ENCODE data around the gene RPL38.

The RPL38 gene

DNA sequence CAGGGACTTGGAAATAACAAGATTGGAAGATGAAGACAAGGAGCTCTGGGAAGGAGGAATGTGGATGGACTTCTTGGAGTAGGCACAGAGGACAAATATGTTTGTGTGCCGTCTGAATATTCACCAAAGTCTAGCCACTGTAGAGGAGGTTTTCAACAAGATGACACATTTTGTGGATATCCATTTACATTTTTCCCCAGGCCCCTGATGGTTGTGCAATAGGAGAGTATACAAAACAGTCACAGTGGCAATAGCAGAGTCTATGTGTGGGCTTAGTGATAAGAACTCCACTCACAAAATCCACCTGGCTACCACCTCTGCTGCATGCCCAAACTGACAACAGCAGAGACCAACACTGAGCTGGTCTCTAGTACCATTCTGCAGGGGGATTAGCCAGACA, 32.6 kb upstream of the RPL38 start:
- DNase-seq (ENCODE audit: low read depth): no peak
- TF ChIP-seq, protein P1, sequence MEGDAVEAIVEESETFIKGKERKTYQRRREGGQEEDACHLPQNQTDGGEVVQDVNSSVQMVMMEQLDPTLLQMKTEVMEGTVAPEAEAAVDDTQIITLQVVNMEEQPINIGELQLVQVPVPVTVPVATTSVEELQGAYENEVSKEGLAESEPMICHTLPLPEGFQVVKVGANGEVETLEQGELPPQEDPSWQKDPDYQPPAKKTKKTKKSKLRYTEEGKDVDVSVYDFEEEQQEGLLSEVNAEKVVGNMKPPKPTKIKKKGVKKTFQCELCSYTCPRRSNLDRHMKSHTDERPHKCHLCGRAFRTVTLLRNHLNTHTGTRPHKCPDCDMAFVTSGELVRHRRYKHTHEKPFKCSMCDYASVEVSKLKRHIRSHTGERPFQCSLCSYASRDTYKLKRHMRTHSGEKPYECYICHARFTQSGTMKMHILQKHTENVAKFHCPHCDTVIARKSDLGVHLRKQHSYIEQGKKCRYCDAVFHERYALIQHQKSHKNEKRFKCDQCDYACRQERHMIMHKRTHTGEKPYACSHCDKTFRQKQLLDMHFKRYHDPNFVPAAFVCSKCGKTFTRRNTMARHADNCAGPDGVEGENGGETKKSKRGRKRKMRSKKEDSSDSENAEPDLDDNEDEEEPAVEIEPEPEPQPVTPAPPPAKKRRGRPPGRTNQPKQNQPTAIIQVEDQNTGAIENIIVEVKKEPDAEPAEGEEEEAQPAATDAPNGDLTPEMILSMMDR (IDR thresholded peaks at IDR 0.05; ENCODE audit: control insufficient read depth, insufficient read depth, low read depth, low read length, missing control alignments): no peak
- H3K4me3 ChIP-seq (ENCODE audit: control insufficient read depth, low read depth, low read length): no peak overlapping the region

DNA sequence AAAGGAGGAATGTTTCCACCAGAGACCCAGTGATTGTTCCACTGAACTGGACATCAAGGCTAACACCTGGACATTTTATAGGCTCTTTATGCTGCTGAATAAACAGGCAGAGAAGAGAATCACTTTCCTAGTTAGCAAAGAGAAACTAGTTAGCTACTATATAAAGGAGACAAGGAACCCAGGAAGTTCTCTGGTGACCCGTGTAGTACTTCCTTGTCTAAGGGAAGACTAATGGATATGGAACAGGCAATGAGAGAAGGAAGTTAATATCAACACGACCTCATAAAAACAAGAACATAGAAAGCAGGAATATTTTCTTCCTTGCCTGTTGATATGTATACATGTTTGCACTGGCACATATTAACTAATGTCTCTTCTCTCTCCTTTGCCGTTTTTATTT, 30.8 kb upstream of the RPL38 start:
- H3K4me3 ChIP-seq (ENCODE audit: control insufficient read depth, low read depth, low read length): no peak overlapping the region
- DNase-seq (ENCODE audit: low read depth): no peak
- TF ChIP-seq, protein P1 (IDR thresholded peaks at IDR 0.05; ENCODE audit: control insufficient read depth, insufficient read depth, low read depth, low read length, missing control alignments): no peak

DNA sequence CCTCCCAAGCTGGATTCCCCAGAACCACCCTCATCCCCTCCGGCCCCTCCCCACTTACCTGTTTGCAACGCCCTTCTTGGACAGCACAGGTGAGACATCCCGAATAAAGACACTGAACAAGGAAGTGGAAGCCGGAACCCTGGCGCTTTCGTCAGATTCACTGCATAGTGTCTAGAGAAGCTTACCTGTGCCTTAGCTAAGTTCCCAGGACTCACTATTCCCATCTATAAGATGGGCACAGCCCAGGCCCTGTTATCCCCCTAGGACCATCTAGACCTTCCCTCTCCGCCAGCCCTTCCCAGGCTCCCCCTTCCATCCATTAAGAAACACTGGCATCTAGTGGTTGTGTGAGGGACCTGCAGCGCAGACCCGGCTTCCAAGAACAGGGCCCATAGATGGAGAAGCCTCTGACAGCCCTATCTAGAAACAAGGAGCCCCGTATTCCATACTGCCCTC, 26.9 kb upstream of the RPL38 start:
- H3K4me3 ChIP-seq (ENCODE audit: control insufficient read depth, low read depth, low read length): no peak overlapping the region
- DNase-seq (ENCODE audit: low read depth): peak; percentile 16
- TF ChIP-seq, protein P1 (IDR thresholded peaks at IDR 0.05; ENCODE audit: control insufficient read depth, insufficient read depth, low read depth, low read length, missing control alignments): peak; percentile 90

DNA sequence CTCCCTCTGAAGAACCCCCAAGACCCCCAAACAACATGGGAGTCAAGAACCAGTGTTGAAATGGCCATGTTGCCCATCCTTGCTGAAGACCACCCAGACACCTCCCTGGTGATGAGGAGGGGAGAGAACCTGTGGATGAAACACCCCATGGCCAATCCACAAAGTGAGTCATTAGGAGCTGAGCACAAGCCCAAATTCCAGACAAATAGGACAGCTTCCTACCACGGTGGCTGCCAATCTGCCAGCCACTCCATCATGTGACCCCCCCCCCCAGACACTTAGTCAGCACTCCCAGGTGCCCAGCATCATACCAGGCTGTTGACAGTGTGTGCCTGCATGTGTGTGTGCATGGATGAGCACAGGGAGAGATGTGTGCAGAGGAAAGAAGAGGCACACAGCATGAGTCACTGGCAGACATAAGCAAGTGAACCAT, 26.4 kb upstream of the RPL38 start:
- H3K4me3 ChIP-seq (ENCODE audit: control insufficient read depth, low read depth, low read length): no peak overlapping the region
- no peak for DNase-seq (ENCODE audit: low read depth)
- TF ChIP-seq, protein P1 (IDR thresholded peaks at IDR 0.05; ENCODE audit: control insufficient read depth, insufficient read depth, low read depth, low read length, missing control alignments): no peak

DNA sequence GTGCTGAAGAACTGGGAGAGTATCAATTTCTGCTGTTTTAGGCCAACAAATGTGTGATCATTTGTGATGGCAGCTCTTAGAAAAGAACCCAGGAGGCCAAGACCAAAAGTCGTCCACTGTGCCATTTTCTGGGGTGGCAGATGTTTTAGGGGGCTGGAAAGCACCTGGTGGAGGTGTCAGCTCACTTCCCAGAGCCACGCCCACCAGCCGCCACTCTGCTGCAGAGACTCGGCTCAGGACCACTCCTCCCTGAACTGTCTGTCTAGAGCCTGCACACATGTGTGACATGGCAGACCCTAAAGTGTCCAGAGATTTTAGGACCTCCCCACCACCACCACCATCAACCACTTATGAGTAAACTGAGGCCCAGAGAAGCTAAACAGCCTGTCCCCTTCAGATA, 23.9 kb upstream of the RPL38 start:
- H3K4me3 ChIP-seq (ENCODE audit: control insufficient read depth, low read depth, low read length): no peak overlapping the region
- DNase-seq (ENCODE audit: low read depth): no peak
- TF ChIP-seq, protein P1 (IDR thresholded peaks at IDR 0.05; ENCODE audit: control insufficient read depth, insufficient read depth, low read depth, low read length, missing control alignments): no peak

DNA sequence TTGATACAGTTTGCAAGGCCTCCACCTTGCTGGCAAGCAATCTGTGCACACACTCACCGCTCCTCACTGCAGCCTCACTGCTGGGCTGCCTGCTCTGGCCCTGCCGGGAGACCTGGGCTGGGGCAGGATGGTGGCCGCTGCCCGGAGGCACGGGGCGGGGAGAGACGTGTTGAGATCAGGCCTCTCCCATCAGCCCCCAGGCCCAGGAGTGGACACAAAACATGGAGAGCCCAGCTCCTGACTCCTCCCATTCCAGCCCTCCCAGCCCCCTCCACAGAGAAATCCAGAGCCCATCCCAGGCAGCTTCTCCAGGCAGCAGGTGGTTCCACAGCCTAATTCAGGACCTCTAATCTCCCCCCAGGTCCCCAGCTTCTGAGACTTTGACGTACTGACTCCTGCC, 23.1 kb upstream of the RPL38 start:
- H3K4me3 ChIP-seq (ENCODE audit: control insufficient read depth, low read depth, low read length): no peak overlapping the region
- TF ChIP-seq, protein P1 (IDR thresholded peaks at IDR 0.05; ENCODE audit: control insufficient read depth, insufficient read depth, low read depth, low read length, missing control alignments): no peak
- no peak for DNase-seq (ENCODE audit: low read depth)

DNA sequence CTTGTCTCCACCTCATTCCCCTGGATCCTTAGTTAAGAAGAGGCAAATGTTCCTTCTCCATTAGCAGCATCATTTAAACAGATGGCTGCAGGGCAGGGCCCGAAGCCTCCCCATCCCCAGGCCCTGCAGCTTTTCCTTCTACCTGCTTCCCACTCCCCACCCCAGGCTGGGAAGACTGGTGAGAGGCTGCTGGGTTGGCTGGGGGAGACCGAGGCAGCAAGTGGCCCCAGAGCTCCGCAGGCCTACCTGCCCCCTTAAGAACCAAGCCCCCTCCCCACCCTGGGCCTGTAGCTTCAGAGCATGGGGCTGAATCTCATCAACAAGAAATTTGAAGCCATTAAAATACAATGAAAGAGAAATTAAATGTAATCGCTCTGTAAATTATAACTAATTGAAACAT, 22.1 kb upstream of the RPL38 start:
- TF ChIP-seq, protein P1 (IDR thresholded peaks at IDR 0.05; ENCODE audit: control insufficient read depth, insufficient read depth, low read depth, low read length, missing control alignments): no peak
- no peak for DNase-seq (ENCODE audit: low read depth)
- H3K4me3 ChIP-seq (ENCODE audit: control insufficient read depth, low read depth, low read length): no peak overlapping the region

All from AG09309 (cell line).